WTC11 (cell line): ENCODE measurements around the gene MEGF8.

Experiments used
- CTCF ChIP-seq: fragments of 200-600 bp; IDR thresholded peaks from 2 replicates; pipeline ENCODE4 v1.8.0; 2022; ENCODE audit warnings: antibody characterized with exemption
- E2F1 ChIP-seq: sonication (generic); formaldehyde crosslinking; IDR thresholded peaks from 2 replicates; pipeline ENCODE4 v1.8.0; 2022; ENCODE audit warnings: mild to moderate bottlenecking, missing genetic modification reagents
- HMGXB4 ChIP-seq: sonication (generic); formaldehyde crosslinking; IDR thresholded peaks from 2 replicates; pipeline ENCODE4 v1.8.1; 2023; ENCODE audit warnings: mild to moderate bottlenecking, moderate library complexity, missing genetic modification reagents
- KAT7 ChIP-seq: sonication (generic); formaldehyde crosslinking; IDR thresholded peaks from 2 replicates; pipeline ENCODE4 v1.8.1; 2023; ENCODE audit warnings: missing genetic modification reagents, mild to moderate bottlenecking, borderline replicate concordance
- MYBL2 ChIP-seq: sonication (generic); formaldehyde crosslinking; IDR thresholded peaks from 2 replicates; pipeline ENCODE4 v1.8.1; 2023; ENCODE audit warnings: mild to moderate bottlenecking, moderate library complexity, missing genetic modification reagents
- NR2C2 ChIP-seq: sonication (generic); formaldehyde crosslinking; IDR thresholded peaks from 2 replicates; pipeline ENCODE4 v1.8.0; 2022; ENCODE audit warnings: mild to moderate bottlenecking, missing genetic modification reagents
- RELA ChIP-seq: sonication (generic); formaldehyde crosslinking; IDR thresholded peaks from 2 replicates; pipeline ENCODE4 v1.8.1; 2022; ENCODE audit warnings: missing genetic modification reagents, mild to moderate bottlenecking, borderline replicate concordance
- ZBTB21 ChIP-seq: sonication (generic); formaldehyde crosslinking; IDR thresholded peaks from 2 replicates; pipeline ENCODE4 v1.8.1; 2023; ENCODE audit warnings: mild to moderate bottlenecking, missing genetic modification reagents, borderline replicate concordance

DNA sequence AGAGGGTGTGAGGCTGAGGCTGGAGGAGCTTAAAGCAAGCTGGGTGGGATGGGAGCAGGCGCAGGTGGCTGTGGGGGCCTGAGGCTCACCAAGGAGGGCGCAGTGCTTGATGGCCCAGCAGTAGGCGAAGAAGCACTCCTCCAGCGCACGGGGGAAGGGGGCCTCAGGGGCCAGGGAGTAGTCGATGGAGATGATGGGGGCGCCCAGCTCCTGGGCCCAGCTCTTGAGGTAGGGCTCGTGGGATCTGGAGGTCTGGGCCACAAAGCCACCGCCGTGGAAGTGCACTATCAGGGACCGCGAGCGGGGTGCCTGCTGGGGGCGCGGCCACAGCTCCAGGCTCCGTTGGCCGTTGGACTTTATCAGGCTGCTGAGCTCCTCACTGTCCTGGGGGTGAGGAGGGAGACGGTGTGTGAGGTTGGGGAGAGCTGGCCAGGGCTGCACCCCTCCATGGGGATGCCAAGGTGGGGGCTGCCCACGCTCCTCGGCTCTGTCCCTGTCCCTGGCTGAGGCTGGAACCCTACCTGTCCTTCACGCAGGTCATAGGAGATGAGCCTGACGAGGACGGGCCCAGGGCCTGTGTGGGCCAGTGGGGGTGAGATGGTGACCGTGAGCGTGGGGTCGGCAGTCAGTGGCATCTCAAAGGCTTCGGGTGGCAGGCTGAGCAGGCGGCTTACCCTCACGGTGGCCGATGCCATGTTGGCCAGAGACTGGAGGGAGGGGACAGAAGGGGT, 81.8 kb downstream of the MEGF8 start:
- no peak for TF ChIP-seq E2F1 (CRISPR knock-in tag)
- TF ChIP-seq ZBTB21, result no peak
- TF ChIP-seq RELA, result no peak
- TF ChIP-seq CTCF, result no peak
- no peak for TF ChIP-seq KAT7 (CRISPR knock-in tag)
- TF ChIP-seq NR2C2 (CRISPR knock-in tag), result no peak
- TF ChIP-seq MYBL2 (CRISPR knock-in tag), result no peak
- TF ChIP-seq HMGXB4 (CRISPR knock-in tag), result no peak
